Measurements from ENCODE around the gene SEC22B.
"Not testable (repeated sequence)": the region's sequence is repeated elsewhere in the genome, so short reads cannot be mapped to it uniquely, and the experiment has no call there.

GRCh38 chr1:120144626-120145025, 31.7 kb downstream of the SEC22B start:
- not testable (repeated sequence) for TF ChIP-seq ESRRA (IDR thresholded peaks at IDR 0.05; ENCODE audit: borderline replicate concordance, low read length); MAX (IDR thresholded peaks at IDR 0.05); CTCF (IDR thresholded peaks at IDR 0.05); KDM1A (IDR thresholded peaks at IDR 0.05; ENCODE audit: low read depth); JUNB (IDR thresholded peaks at IDR 0.05); ELK1 (IDR thresholded peaks at IDR 0.05; ENCODE audit: low read depth, low read length)

All from A549 (cell line).